Left ventricle myocardium inferior (tissue), 1 donor: Measurements from ENCODE around the gene PKD1. TPM values are rescaled to one million over a fixed set of nuclear protein-coding genes. Genes with fewer than 3 reads are reported as not detected.
"Not testable (repeated sequence)": the region's sequence is repeated elsewhere in the genome, so short reads cannot be mapped to it uniquely, and the experiment has no call there.

Source experiments
- DNase-seq: peaks from one replicate; pipeline ENCODE4 v3.0.0-alpha.2; 2020
- H3K27ac ChIP-seq: fragments of 200-600 bp; replicated peaks from 2 replicates; pipeline ENCODE4 v1.8.0; 2021
- H3K27me3 ChIP-seq: fragments of 200-600 bp; 2 replicates; pipeline ENCODE4 v1.8.0; 2021; ENCODE audit warnings: low read depth
- H3K36me3 ChIP-seq: fragments of 200-600 bp; 2 replicates; pipeline ENCODE4 v1.8.0; 2021
- H3K4me1 ChIP-seq: fragments of 200-600 bp; 2 replicates; pipeline ENCODE4 v1.8.0; 2021
- H3K4me3 ChIP-seq: fragments of 200-600 bp; 2 replicates; pipeline ENCODE4 v1.8.0; 2021; ENCODE audit warnings: mild to moderate bottlenecking, moderate library complexity
- H3K9me3 ChIP-seq: fragments of 200-600 bp; replicated peaks from 2 replicates; pipeline ENCODE4 v1.8.0; 2021
- CTCF ChIP-seq: fragments of 200-600 bp; IDR thresholded peaks from 2 replicates; pipeline ENCODE4 v1.8.0; 2021; ENCODE audit warnings: antibody characterized with exemption, mild to moderate bottlenecking, borderline replicate concordance
- intact Hi-C: fragments of 100-400 bp; cut with micrococcal nuclease; formaldehyde crosslinking; loops from one replicate; pipeline ENCODE4 v1.11.0; 2022
- total RNA-seq: library from RNA; stranded (reverse); fragmentation: NEBNext Ultra II Directional; extraction: Animal tissue kit (Norgen Biotek cat#: 25700); gene quantifications from one replicate; pipeline ENCODE4 v1.2.1, GENCODE V29; 2021
- donor health status: DM: no; HTN: yes; CAD: no; lungs with severe emphysema.

Gene PKD1
- total RNA-seq, 1 donor from 2014 or later, result 83.9 TPM

- intact Hi-C loops, DNase-seq, H3K4me3 ChIP-seq, H3K27ac ChIP-seq, H3K4me1 ChIP-seq, H3K9me3 ChIP-seq, H3K27me3 ChIP-seq: not testable (repeated sequence)
- peaks cover 81% of the 10 kb centered on the region for H3K36me3 ChIP-seq
Measured at GRCh38 chr16:2107121-2107790, 28.4 kb downstream of the PKD1 start.

GRCh38 chr16:2106211-2106610 lies 29.5 kb downstream of the PKD1 start:
- H3K27me3 ChIP-seq, H3K4me1 ChIP-seq, H3K9me3 ChIP-seq, intact Hi-C loops, H3K4me3 ChIP-seq, H3K27ac ChIP-seq, DNase-seq: not testable (repeated sequence)
- peaks cover 77% of the 10 kb centered on the region for H3K36me3 ChIP-seq

- H3K27me3 ChIP-seq, H3K27ac ChIP-seq, H3K4me1 ChIP-seq, H3K4me3 ChIP-seq, DNase-seq, H3K9me3 ChIP-seq, intact Hi-C loops: not testable (repeated sequence)
- H3K36me3 ChIP-seq, result peaks cover 77% of the 10 kb centered on the region
Measured at GRCh38 chr16:2105769-2106168, 29.9 kb downstream of the PKD1 start.

- H3K9me3 ChIP-seq, H3K4me3 ChIP-seq, H3K27ac ChIP-seq, intact Hi-C loops, H3K4me1 ChIP-seq, DNase-seq, H3K27me3 ChIP-seq: not testable (repeated sequence)
- peaks cover 77% of the 10 kb centered on the region for H3K36me3 ChIP-seq
Measured at GRCh38 chr16:2105291-2105690, 30.4 kb downstream of the PKD1 start.

GRCh38 chr16:2104464-2104863 lies 31.2 kb downstream of the PKD1 start:
- DNase-seq, H3K27me3 ChIP-seq, H3K9me3 ChIP-seq, H3K4me1 ChIP-seq, intact Hi-C loops, H3K4me3 ChIP-seq, H3K27ac ChIP-seq: not testable (repeated sequence)
- peaks cover 78% of the 10 kb centered on the region for H3K36me3 ChIP-seq

GRCh38 chr16:2102471-2102870 lies 33.2 kb downstream of the PKD1 start:
- Histone ChIP-seq H3K36me3 (peaks cover 69% of the 10 kb centered on the region), H3K4me3 (no peak overlapping the region), H3K27ac (no peak overlapping the region), H3K4me1 (no peaks in the 10 kb centered on the region), H3K9me3 (no peaks in the 10 kb centered on the region), H3K27me3 (no peaks in the 10 kb centered on the region)
- intact Hi-C loops, result no loop called here
- TF ChIP-seq CTCF, result no peak
- DNase-seq, result no peak

- H3K27me3 ChIP-seq, H3K9me3 ChIP-seq, DNase-seq, intact Hi-C loops, H3K27ac ChIP-seq, H3K4me1 ChIP-seq, H3K4me3 ChIP-seq: not testable (repeated sequence)
- H3K36me3 ChIP-seq, result peaks cover 72% of the 10 kb centered on the region
Measured at GRCh38 chr16:2101581-2101980, 34.1 kb downstream of the PKD1 start.

- H3K9me3 ChIP-seq, intact Hi-C loops, H3K27ac ChIP-seq, DNase-seq, H3K4me3 ChIP-seq, H3K27me3 ChIP-seq, H3K4me1 ChIP-seq: not testable (repeated sequence)
- H3K36me3 ChIP-seq, result peaks cover 85% of the 10 kb centered on the region
Measured at GRCh38 chr16:2097689-2098088, 38.0 kb downstream of the PKD1 start.

- Histone ChIP-seq H3K9me3 (no peaks in the 10 kb centered on the region), H3K27me3 (no peaks in the 10 kb centered on the region), H3K4me3 (no peak overlapping the region), H3K27ac (no peak overlapping the region), H3K4me1 (no peaks in the 10 kb centered on the region), H3K36me3 (peaks cover 86% of the 10 kb centered on the region)
- no peak for TF ChIP-seq CTCF
- intact Hi-C loops, result no loop called here
- DNase-seq, result no peak
Measured at GRCh38 chr16:2096853-2097595, 38.7 kb downstream of the PKD1 start.
